Panc1 (cell line): ENCODE results near the gene MRAP. TPM values are rescaled to one million over a fixed set of nuclear protein-coding genes. Genes with fewer than 3 reads are reported as not detected.

Experiments used
- ATAC-seq: fragments of 200-7000 bp; cut with Tn5 transposase; 2 replicates; pipeline ENCODE4 v1.9.1; 2020; ENCODE audit warnings: mild to moderate bottlenecking, moderate library complexity
- BruUV-seq: library from RNA; stranded (reverse); fragments of 400-500 nt; replicated peaks from 2 replicates; lab custom pipeline; 2021; lab: Mats Ljungman, UMichigan
- CTCF ChIA-PET: fragments of 300-600 bp; sonication (Branson Sonifier 250); formaldehyde crosslinking; loops from one replicate; lab custom pipeline; 2022; ENCODE audit warnings: antibody characterized with exemption; lab: Charles Lee
- POLR2A ChIA-PET: fragments of 300-600 bp; sonication (Branson Sonifier 250); formaldehyde crosslinking; loops from one replicate; lab custom pipeline; 2022; ENCODE audit warnings: antibody characterized with exemption; lab: Charles Lee
- DNase-seq: peaks from one replicate; pipeline ENCODE4 v3.0.0-alpha.2; 2010; ENCODE audit warnings: low read depth, low spot score
- H3K27ac ChIP-seq: 2 replicates; pipeline ENCODE4 v1.5.1; 2011; ENCODE audit warnings: mild to moderate bottlenecking, low read length, inconsistent platforms
- H3K27me3 ChIP-seq: fragments of 200-500 bp; sonication (Bioruptor generic); 2 replicates; pipeline ENCODE4 v1.6.0; 2014; ENCODE audit warnings: low read length, inconsistent platforms; ENCODE audit not compliant: control insufficient read depth, insufficient read depth
- H3K36me3 ChIP-seq: fragments of 200-500 bp; sonication (Bioruptor generic); 2 replicates; pipeline ENCODE4 v1.5.1; 2014; ENCODE audit warnings: inconsistent platforms, mild to moderate bottlenecking, low read length, moderate library complexity; ENCODE audit not compliant: control insufficient read depth, insufficient read depth
- H3K4me1 ChIP-seq: 2 replicates; pipeline ENCODE4 v1.5.1; 2011; ENCODE audit warnings: inconsistent platforms, mild to moderate bottlenecking, low read length, moderate library complexity; ENCODE audit not compliant: control insufficient read depth, insufficient read depth
- H3K4me3 ChIP-seq, 2 experiments: 2 replicates each; pipeline ENCODE4 v1.5.1; 2011 to 2012; ENCODE audit warnings: low read depth in 2 of 2, low read length in 2 of 2, mild to moderate bottlenecking in 2 of 2, inconsistent platforms in 1 of 2, moderate library complexity in 1 of 2
- H3K9me3 ChIP-seq: fragments of 200-500 bp; sonication (Bioruptor generic); 2 replicates; pipeline ENCODE4 v1.5.1; 2014; ENCODE audit warnings: low read depth, mild to moderate bottlenecking, inconsistent platforms, low read length, moderate library complexity; ENCODE audit not compliant: control insufficient read depth, insufficient read depth
- CTCF ChIP-seq: fragments of 450-650 bp; IDR thresholded peaks from 2 replicates; pipeline ENCODE4 v1.5.1; 2017; ENCODE audit warnings: mild to moderate bottlenecking
- POLR2AphosphoS5 ChIP-seq: IDR thresholded peaks from 2 replicates; pipeline ENCODE4 v1.6.1; 2012; ENCODE audit warnings: mild to moderate bottlenecking, low read depth, low read length, moderate library complexity
- REST ChIP-seq, 2 experiments: IDR thresholded peaks; 2 replicates each; pipeline ENCODE4 v1.6.1; 2011 to 2012; ENCODE audit warnings: low read depth in 2 of 2, control low read depth in 1 of 2, low read length in 1 of 2, mild to moderate bottlenecking in 1 of 2, moderate library complexity in 1 of 2; ENCODE audit not compliant: insufficient read depth in 1 of 2
- SIN3A ChIP-seq: IDR thresholded peaks from 2 replicates; pipeline ENCODE4 v1.6.1; 2012; ENCODE audit warnings: low read depth, mild to moderate bottlenecking, low read length, moderate library complexity, borderline replicate concordance; ENCODE audit not compliant: insufficient read depth
- TCF7L2 ChIP-seq: IDR thresholded peaks from 2 replicates; pipeline ENCODE4 v1.6.1; 2011; ENCODE audit warnings: mild to moderate bottlenecking, low read depth, low read length, inconsistent platforms
- in situ Hi-C: cut with HindIII; loops from 2 replicates; pipeline ENCODE4 v1.10.0; 2016; ENCODE audit warnings: low sequenced_read_pairs, low pct_unique_long_range_greater_than_20kb
- intact Hi-C: fragments of 100-400 bp; cut with micrococcal nuclease; formaldehyde crosslinking; loops from one replicate; pipeline ENCODE4 v1.10.0; 2022; ENCODE audit not compliant: unreplicated experiment
- total RNA-seq: library from RNA; stranded (reverse); gene quantifications from one replicate; pipeline ENCODE4 v1.2.1, GENCODE V29; 2021; ENCODE audit not compliant: unreplicated experiment

Gene MRAP
- total RNA-seq, 1 experiment from 2014 or later = not detected

GRCh38 chr21:32276671-32277070 is 22.0 kb upstream of the MRAP start:
- Histone ChIP-seq H3K4me1 (peaks cover 11% of the 10 kb centered on the region), H3K27me3 (no peaks in the 10 kb centered on the region), H3K4me3 (no peak overlapping the region), H3K27ac (no peak overlapping the region), H3K9me3 (no peaks in the 10 kb centered on the region), H3K36me3 (peaks cover 2% of the 10 kb centered on the region)
- in situ Hi-C loops (no loop called here), intact Hi-C loops (loop anchor here (1.0 kb wide), 1 partner anchor 8 kb away; no protein-coding TSS in a partner anchor)
- DNase-seq (no peak), ATAC-seq (no peak)
- POLR2A ChIA-PET = interaction anchor here (0.7 kb wide), 1 partner anchor 1152 kb away, joined by 7 read pairs; no protein-coding TSS in a partner anchor
- BruUV-seq = TSS peak; percentile 55
- TF ChIP-seq POLR2AphosphoS5 = no peak
- no peak for TF ChIP-seq TCF7L2
- no peak for TF ChIP-seq CTCF
- no peak for TF ChIP-seq SIN3A
- TF ChIP-seq REST (IDR thresholded peaks at IDR 0.05; ENCODE audit: insufficient read depth in 1 of 2, low read depth in 2 of 2, low read length in 1 of 2) = no peak
- CTCF ChIA-PET = no interaction called here

GRCh38 chr21:32278103-32278502 is 20.6 kb upstream of the MRAP start:
- BruUV-seq = no TSS peak
- TF ChIP-seq REST (IDR thresholded peaks at IDR 0.05; ENCODE audit: insufficient read depth in 1 of 2, low read depth in 2 of 2, low read length in 1 of 2) = no peak
- TF ChIP-seq SIN3A = no peak
- TF ChIP-seq CTCF = no peak
- TF ChIP-seq TCF7L2 = no peak
- no peak for TF ChIP-seq POLR2AphosphoS5
- ATAC-seq (0 out of 2 replicates have a peak, but pooled peaks have one; percentile 38), DNase-seq (no peak)
- Histone ChIP-seq H3K4me3 (peak overlapping the region; percentile 86 to 87), H3K36me3 (peaks cover 2% of the 10 kb centered on the region), H3K4me1 (peaks cover 11% of the 10 kb centered on the region), H3K27ac (peak overlapping the region; percentile 76), H3K9me3 (no peaks in the 10 kb centered on the region), H3K27me3 (no peaks in the 10 kb centered on the region)
- in situ Hi-C loops (no loop called here), intact Hi-C loops (no loop called here)
- ChIA-PET CTCF (no interaction called here), POLR2A (no interaction called here)
